CD1c-positive myeloid dendritic cell (primary cell): ENCODE data around the gene INSYN2B.
A peak's percentile ranks its signal among the peaks of the same experiment; 100 is the strongest.

Source experiments
- DNase-seq: peaks from one replicate; pipeline ENCODE4 v3.0.0-alpha.2; 2016; ENCODE audit errors: extremely low spot score

The INSYN2B gene

GRCh38 chr5:169889572-169889971, 90.7 kb downstream of the INSYN2B start:
- no peak for DNase-seq

- no peak for DNase-seq
Measured at GRCh38 chr5:169886677-169887076, 93.6 kb downstream of the INSYN2B start.

- no peak for DNase-seq
Measured at GRCh38 chr5:169886033-169886432, 94.3 kb downstream of the INSYN2B start.

DNA sequence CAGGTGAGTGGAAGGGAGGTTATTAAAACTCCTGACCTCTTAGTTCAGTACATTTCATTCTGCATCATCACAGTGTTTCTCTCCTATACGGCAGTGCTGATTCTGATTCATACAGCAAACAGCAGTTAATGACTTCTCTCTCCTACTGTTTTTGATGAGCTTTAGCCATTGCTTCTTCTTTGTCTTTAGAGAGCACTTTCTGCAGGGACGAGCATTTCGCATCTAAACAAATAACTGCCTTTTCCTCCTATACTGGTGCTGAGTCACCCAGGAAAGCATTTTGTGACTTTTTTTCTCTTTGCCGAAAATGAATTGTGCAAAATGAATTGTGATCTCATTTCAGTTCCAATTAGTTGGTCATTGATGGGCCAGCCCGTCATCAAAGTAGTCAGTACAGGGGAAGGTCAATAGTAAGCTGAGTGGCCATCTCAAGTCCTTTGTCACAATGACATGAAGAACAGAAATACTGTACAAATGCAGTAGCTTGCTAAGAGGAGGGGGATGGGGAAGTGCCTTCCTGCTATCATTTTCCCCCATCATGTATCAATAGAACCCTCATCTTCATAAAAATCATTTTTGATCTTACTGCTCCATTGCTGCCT, 98.5 kb downstream of the INSYN2B start:
- no peak for DNase-seq

DNA sequence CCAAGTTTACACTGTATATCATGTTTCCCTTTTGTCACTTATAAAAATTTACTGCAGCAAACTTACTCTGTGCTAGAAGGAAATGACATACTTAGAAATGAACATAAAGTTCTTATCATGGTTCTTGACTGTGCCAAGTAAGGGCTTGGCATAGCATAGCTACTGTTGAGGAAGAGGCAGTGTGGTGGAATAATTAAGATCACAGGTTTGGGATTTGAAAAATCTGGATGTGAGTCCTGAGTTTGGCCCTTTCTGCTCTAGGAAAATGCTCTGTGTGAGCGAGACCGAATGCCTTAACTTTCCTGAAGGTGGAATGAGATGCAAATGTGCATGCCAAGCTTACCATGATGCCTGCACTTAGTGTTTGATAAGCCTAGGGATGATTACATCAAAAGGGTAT, 99.5 kb downstream of the INSYN2B start:
- DNase-seq, result no peak

DNA sequence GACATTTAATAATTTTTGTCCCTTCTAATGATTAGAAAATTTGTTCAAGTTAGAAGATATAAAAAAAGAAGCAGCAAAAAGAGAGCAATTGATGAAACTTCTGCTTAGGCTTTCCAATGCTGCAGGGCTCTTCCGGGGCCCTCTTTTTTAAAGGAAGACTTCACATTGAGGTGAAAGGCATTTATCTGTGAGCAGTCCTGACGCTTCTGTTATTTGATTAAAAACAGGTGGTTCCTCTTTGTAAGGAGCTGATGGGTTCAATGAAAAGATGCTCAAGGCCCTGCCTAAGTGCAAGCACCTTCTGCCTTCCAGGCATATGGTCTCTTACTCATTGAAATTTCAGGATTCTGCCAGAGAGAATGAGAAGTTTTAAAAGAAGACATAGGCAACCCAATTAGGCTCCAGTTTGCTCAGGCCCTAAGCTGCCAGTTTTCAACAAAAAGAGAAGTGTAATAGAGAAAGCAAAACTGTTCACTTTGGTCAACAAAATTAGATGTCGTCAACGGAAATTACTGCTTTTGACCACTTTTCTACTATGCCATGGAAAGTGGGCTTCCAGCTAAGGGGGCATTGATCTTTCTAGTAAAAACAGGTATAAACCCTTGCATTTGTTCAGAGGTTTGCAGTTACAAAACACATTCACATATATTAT, 100.2 kb downstream of the INSYN2B start:
- peak; percentile 41 for DNase-seq

GRCh38 chr5:169876386-169876785, 103.9 kb downstream of the INSYN2B start:
- DNase-seq, result no peak

DNA sequence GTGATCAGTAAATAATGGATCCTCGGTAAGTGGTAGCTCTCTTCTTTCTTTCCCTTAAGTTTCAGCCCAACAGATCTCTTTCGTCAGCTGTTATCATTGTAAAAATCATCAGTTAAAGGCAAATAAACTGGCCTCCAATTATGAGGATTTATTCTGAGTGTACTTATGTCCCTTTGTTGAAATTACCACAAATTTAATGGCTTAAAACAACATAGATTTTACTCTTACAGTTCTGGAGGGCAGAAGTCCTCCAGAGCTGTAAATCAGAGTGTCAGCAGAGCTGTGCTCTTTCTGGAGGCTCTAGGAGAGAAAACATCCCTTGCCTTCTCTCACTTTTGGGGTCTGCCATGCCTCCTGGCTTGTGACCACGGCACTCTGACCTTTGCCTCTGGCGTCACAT, 104.6 kb downstream of the INSYN2B start:
- no peak for DNase-seq

- DNase-seq, result peak; percentile 43
Measured at GRCh38 chr5:169875091-169875728, 105.1 kb downstream of the INSYN2B start.

- DNase-seq, result peak; percentile 25
Measured at GRCh38 chr5:169874621-169875020, 105.7 kb downstream of the INSYN2B start.

DNA sequence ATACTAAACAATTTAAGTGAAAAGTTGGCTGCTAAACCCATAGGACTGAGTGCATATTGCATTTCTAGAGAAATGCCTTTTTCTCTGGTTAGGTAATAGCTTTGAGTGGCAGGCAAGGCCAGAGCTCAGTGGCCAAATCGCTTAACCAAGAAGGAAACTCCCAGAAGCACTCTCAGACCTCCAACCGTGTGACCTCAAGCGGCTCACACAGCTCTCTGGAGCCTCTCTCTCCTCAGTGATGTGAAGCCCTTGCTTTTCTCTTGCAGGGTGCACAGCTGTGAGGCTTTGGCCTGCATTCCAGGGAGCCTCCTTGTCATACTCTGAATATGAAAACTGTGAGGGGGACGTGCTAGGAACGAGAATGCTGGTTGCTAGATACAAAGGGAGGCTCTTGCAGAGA, 106.7 kb downstream of the INSYN2B start:
- DNase-seq, result peak; percentile 26

DNA sequence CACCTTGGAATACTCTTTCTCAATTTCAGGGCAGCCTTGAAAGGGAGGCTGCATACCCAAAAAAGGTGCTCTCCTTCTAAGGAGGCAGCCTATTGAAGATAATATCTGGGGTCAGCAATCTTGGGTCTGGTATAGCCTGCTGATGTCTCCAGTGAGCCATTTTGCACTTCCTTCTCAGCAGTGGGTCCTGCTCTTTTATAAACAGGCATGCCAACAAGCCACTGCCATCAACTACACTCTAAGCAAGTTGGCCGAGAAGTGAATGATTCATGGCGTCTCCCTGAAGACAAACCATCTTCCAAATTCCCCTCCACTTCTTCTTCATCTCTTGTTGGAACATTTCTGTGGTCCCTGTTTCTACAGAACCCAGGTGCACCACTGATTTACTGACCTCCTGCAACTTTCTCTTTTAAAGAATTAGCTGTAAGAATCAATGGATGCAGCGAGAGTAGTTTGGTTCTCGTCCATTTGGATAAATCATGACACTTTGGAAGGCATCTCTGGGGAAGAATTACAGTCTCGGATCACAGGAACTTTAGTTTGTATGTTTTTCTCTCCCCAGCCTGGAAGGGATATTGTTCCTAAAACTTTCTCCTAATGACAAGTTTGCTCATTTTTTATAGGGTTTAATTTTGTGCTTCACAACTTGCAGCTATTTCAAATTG, 108.3 kb downstream of the INSYN2B start:
- DNase-seq, result no peak

DNA sequence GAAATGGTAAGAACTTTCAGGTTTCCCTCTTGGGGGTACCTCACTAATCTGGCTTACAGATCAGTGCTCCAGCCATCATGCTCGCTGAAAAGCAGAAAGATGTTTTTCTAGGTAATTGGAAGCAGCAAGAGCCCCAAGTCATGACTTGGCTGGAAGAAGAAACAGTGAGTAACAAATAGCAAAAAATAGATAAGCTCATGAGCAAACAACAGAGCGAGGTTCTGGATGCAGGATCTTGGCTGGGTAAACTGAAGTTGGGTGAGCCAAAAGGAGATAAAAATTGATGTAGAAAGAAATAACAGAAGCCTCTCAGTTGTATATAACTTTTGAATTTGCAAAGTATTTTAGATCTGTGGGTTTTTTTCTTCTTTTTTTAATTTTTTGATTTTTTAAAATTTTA, 110.1 kb downstream of the INSYN2B start:
- no peak for DNase-seq

DNA sequence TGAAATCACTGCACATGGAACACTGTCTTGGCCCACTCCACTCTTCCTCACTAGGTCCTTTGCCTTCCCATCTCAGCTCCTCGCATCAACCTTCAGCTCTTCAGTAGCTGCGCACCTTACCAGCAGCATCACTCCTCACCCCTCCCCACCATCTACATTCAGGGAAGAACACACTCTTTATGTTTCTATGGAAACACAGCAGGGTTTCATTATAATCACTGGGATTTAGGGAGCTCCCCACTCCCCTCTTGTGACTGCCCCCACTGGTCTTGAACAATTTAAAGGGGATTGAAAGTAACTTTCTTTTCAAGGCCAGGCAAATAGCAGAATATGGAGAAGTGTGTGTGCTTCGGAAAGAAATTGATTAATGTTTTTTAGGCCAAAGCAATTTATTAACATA, 111.2 kb downstream of the INSYN2B start:
- no peak for DNase-seq

- no peak for DNase-seq
Measured at GRCh38 chr5:169867347-169867746, 112.9 kb downstream of the INSYN2B start.

DNA sequence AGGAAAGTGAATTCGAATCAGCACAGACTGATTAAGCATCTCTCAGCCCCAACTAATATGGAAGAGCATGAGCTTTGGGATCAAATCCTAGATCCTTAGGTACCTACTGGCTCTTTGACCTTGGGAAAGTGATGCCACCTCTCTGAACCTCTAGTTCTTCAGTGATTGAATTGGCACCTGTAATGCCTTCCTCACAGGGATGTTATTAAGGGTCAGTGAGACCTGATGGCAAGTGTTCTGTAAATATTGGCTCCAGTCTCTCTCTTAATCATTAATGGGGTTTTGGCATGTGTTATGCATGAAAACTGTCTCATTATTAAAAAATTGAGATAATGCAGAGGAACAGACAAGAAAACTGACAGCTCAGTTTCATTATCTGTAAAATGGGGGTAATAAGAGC, 115.8 kb downstream of the INSYN2B start:
- DNase-seq, result no peak

DNA sequence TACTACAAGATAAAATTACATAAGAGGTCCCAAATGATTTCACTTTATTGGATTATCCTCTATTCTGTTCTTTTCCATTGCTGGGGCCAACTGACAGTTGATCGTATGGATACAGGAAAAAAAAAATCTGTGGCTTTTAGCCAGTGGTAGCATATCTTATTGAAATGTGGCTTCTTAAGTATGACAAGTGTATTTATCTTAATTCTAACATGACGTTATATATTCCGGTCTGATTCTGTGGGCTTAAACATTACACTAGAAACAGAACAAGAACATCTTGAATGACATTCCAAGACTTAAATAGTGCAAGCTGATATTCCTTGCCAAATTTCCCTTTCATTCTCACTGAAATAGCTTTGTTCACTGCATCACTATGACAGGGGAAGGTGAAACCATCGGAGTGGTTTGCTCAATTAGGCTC, 117.9 kb downstream of the INSYN2B start:
- no peak for DNase-seq

DNA sequence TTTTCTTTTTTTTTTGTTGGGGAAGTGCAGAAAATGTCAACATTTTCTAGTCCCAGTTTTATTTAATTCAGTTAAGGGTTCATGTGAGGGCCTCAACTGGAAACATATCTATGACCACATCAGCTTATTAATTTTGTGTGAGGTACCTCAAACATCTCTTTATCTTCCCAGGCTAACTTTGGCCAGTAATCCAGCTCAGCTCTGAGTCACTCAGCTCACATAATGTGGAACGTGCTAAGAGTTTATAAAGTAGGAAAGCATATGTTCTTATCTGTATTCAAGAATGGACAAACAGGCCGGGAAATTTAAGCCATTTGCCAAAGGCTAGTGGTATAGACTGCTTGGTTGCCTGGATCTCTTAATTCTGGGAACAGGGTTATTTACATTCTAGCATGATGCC, 118.4 kb downstream of the INSYN2B start:
- no peak for DNase-seq

- DNase-seq, result no peak
Measured at GRCh38 chr5:169861433-169861832, 118.9 kb downstream of the INSYN2B start.

DNA sequence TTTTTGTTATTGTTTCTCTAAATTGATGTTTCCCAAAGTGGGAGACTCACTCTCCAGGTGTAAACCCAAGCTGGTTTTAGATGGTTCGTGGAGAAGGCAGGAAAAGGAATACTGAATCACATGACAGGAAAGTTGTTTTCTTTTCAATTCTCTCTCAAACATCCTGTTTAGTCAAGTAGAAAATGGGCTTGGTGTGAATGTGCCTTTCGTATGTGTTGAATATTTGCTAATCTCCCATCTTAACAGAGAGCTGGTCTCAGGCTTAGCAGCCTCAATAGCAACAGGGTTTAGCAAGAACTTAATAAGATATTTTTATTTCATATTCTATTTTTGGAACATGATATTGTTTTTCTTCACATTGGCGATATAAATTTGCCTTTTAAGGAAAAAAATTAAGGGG, 119.7 kb downstream of the INSYN2B start:
- no peak for DNase-seq

- DNase-seq, result no peak
Measured at GRCh38 chr5:169856571-169856970, 123.7 kb downstream of the INSYN2B start.

DNA sequence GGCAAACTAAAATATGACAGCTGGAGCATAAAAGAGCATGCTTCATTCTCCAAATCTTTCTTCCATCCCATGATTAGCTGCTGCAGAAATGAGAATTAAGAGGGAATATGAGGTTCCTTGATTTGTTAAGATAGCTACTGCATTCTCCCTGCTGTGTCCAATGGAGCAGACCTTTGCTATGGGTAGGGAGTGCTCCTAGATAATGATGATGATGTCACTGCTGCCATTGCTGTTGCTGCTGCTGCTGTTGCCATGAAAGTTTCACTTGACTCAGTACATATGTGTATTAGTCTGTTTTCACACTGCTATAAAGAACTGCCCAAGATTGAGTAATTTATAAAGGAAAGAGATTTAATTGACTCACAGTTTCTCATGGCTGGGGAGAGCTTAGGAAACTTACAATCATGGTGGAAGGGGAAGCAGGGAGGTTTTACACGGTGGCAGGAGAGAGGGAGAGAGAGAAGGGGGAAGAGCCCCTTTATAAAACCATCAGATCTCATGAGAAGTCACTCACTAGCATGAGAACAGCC, 128.9 kb downstream of the INSYN2B start:
- no peak for DNase-seq

GRCh38 chr5:169850409-169850808, 129.9 kb downstream of the INSYN2B start:
- DNase-seq, result no peak
